ENCODE measurements around the gene CALML3.

Gene CALML3

GRCh38 chr10:5525561-5526341 lies 990 bp downstream of the CALML3 start:
- no peak for DNase-seq (ENCODE audit: low read depth)

DNA sequence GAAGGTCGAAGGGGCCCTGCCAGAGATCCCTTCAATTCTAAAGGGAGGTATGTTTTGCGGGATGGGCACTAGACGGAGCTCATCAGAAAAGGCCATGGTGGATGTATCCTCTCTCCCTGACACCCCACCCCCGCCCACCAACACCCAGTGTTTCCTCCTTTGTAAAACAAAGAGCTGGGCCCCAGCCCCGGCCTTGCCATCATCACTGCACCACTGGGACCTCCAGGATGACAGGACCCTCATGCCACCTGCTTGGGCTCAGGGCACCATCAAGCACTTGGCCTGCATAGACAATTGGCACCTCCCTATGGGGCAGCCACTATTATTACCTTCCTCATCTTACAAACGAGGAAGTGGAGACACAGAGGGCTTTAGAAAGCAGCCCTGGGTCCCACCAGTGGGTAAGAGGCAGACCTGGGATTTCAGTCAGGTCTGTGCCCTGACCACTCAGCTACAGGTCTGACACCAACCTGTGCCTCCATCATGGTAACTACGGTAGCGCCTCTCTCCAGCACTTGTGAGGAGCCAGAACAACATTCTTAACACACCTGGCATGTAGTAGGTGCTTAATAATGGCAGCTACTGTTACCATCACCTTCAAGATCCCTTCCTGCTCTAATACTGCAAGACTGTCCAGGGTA lies 2.0 kb downstream of the CALML3 start:
- DNase-seq (ENCODE audit: low read depth) = no peak

DNA sequence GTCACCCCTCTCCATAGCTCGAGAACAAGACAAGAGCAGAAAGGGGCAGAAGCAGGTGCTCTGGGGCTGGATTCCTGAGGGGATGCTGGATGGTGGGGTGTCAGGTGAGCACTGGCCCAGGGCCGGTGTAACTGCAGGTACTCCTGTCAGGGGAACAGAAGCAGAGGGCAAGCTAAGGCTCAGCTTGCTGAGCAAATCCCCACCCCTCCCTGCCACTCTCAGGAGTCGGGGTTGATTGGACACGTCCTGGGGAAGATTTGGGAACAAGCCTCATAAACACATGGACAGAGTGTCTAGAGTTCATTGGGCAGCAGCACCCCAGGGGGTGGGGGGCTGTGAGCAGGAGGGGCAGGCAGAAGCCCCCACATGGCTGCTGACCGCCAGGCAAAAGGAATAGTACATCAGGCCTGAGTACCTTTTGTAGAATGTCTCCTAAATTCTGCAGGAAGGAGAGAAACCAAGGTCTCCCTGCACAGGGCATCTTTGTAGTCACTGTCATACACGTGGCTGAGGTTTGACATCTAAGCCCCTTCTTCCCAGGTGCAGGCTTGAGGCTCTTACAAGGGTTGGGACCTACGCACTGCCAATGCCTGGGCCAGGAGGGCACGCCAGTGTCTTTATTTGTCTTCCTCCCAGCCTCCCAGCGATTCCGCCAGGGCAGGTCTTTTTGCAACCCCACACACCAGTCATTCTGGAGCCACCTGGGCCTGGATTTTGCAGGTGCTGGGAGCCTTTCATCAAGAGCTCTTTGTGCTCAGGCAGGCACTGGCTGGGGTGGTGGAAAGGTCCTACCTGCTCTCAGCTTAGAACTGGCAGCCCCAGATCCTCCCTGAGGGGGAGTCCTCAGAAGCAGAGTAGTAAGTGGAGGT lies 2.8 kb downstream of the CALML3 start:
- DNase-seq (ENCODE audit: low read depth) = no peak

GRCh38 chr10:5528989-5529701 lies 4.4 kb downstream of the CALML3 start:
- DNase-seq (ENCODE audit: low read depth) = no peak

- no peak for DNase-seq (ENCODE audit: low read depth)
These were observed 5.1 kb downstream of the CALML3 start for GRCh38 chr10:5529702-5530411.

DNA sequence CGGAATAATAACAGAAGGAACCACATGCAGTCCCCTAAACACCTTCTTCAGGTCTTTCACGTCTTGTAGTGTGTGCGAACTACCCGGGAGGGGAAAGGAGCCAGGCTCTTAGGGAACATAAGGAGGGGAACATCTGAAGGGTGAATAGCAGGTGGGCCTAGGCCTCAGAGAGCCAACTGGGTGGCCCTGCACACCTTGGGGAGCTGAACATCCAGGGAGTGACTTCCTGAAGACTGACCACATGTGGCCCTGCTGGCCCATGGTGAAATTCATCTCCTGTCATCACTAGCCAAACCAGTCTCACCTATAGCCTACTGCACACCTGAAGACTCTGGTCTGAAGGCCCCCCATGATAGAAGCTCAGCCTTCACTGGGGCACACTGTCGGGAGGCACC lies 5.6 kb downstream of the CALML3 start:
- no peak for DNase-seq (ENCODE audit: low read depth)

DNA sequence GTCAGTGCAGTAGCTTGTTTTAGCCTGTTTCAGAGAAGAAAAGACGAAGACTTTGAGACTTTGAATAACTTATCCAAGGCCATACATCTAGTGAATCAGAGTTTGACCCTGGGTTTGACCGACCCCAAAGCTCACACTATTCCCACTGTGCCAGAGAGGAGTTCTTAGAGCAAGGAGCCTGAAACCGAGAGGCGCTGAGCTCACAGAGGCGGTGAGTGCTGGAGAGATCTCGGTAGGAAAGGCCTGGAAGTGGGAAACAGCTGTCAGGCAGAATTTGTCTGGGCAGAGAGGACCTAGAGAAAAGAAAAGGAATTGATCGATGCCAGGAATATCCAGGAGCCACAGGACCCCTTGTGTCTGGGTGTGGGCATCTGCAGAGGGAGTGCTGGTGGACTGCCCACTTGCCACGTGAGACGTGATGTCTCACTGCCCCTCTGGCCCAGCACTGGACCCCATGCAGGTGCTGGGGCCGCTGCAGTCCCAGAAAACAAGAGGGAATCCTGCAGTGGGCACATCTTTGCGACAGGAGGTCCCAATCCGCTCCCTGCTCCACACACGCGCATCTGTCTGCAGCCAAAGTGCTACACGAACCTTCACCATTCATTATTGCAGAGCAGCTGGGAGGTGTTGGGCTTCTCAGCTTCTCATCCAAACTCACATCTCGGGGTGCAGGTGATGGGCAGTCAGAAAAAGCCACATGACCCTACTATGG lies 6.2 kb downstream of the CALML3 start:
- DNase-seq (ENCODE audit: low read depth) = no peak

- no peak for DNase-seq (ENCODE audit: low read depth)
These were observed 7.0 kb downstream of the CALML3 start for GRCh38 chr10:5531558-5532306.

DNA sequence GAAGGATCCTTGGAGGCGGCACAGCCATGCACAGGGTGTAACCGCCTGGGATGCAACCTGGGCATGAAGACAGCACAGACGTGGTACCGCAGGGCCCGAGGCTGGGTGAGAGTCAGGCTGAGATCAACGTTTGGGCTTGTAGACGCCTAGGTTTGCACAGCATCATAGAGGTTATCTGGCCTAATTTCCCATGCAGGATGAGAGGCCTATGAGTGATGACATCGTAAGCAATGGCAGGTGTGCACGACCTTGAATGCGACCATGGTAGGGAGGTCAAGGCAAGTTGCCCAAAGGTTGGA lies 7.5 kb downstream of the CALML3 start:
- DNase-seq (ENCODE audit: low read depth) = no peak

- no peak for DNase-seq (ENCODE audit: low read depth)
These were observed 7.9 kb downstream of the CALML3 start for GRCh38 chr10:5532618-5533097.

DNA sequence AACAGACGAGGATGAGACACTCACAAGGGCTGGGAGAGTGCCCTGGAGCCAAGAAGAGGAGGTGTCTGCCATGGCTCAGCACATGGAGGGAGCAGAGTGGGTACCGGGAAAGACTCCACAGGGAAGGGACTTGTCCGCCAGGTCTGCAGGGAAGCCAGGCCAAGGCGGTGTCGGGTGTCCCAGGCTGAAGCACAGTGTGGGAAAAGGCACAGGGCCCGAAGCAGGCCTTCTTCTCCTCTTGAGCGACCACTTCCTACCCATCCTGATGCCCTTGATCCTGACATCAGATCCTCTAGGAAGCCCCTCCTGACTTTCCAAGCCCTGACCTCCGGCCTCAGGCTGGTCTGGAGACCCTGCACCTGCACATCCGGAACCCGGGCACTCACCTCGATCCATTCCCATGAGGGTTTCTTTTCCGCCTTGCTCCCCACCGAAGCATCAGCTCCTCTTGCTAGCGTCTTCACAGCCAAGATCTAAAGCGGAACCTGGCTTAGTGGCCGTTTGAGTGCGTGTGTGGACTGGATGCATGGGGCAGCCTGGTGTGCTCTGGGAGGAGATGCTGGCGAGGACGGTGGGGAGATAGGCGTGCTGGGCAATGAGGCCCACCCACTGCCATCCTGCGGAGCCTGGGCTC lies 8.5 kb downstream of the CALML3 start:
- no peak for DNase-seq (ENCODE audit: low read depth)

GRCh38 chr10:5534051-5534821 lies 9.5 kb downstream of the CALML3 start:
- no peak for DNase-seq (ENCODE audit: low read depth)

- DNase-seq (ENCODE audit: low read depth) = no peak
These were observed 10.4 kb downstream of the CALML3 start for GRCh38 chr10:5534880-5535856.

DNA sequence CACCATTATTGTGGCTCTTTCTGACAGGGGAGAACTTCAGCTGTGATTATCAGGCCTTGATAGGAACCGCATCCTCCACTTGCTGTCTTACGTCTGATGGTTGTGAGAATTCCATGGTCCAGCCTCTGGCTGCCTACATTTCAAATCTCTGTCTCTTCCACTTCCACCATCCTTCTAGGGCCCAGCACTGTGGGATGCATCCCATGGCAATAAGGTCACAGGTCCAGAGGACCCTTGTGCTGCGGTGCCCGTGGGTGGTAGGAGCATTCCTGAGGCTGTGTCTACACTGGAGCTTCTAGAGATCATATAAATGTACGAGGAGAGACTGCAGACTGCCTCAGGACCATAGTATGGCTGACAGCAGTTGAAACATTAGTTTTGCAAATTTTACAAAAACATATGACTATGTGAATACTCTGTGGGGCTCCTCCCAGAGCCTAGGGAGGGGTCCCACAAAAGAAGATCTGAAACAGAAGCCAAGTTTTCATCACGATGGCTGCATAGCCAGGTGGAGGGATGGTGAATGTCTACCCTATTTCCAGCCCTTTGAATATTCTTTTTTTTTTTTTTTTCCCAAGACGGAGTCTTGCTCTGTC lies 11.8 kb downstream of the CALML3 start:
- DNase-seq (ENCODE audit: low read depth) = no peak

- DNase-seq (ENCODE audit: low read depth) = no peak
These were observed 12.9 kb downstream of the CALML3 start for GRCh38 chr10:5537684-5538083.

- no peak for DNase-seq (ENCODE audit: low read depth)
These were observed 13.7 kb downstream of the CALML3 start for GRCh38 chr10:5538446-5538845.

Measured in HS-5 (cell line).